Right kidney (tissue), 1 donor: ENCODE results near the gene NLRP9.

ENCODE experiments used
- DNase-seq: peaks from one replicate; pipeline ENCODE4 v3.0.0-alpha.2; 2016

Gene NLRP9

DNA sequence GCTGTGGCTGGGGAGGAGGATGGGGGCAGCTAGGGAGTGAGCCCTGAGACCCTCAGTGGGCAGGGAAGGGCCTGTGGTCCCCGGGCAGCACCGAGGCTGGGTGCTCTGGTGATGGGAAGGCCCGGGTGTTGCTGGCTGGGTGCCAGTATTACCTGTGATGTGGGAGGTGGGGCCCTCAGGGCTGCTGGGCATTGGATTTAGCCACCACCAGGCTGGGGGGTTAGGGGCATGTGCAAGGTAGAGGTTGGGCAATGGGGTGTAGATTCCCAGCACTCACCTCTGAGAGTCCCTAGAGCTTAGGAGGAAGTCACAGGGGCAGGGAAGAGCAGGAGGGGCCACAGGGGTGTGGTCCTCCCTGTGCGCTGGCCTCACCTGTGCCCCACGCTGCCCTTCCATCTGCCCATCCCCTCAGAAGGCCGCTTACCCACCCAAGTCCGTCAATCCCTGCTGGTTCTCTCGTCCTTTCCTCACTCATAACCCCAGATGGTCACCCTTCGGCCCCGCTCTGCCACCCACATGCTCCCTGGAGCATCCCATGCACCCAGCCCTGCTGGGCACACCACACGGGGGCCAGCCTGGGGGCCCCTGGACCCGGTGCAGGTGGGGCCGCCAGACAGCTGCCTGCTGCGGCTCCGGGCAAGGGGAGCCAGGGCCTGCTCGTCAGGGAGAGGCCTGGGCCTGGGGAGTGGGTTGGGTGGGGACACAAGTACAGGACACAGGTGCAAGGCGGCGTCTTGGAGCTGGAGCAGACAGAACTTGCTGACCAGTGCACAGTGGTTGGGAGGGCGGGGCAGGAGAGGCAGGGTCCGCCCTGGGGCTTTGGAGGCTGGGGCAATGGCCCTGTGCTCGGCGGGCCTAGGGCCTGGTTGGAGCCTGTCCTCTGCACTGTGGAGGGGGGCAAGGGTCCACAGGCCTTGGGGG, 50.7 kb downstream of the NLRP9 start:
- DNase-seq: no peak

DNA sequence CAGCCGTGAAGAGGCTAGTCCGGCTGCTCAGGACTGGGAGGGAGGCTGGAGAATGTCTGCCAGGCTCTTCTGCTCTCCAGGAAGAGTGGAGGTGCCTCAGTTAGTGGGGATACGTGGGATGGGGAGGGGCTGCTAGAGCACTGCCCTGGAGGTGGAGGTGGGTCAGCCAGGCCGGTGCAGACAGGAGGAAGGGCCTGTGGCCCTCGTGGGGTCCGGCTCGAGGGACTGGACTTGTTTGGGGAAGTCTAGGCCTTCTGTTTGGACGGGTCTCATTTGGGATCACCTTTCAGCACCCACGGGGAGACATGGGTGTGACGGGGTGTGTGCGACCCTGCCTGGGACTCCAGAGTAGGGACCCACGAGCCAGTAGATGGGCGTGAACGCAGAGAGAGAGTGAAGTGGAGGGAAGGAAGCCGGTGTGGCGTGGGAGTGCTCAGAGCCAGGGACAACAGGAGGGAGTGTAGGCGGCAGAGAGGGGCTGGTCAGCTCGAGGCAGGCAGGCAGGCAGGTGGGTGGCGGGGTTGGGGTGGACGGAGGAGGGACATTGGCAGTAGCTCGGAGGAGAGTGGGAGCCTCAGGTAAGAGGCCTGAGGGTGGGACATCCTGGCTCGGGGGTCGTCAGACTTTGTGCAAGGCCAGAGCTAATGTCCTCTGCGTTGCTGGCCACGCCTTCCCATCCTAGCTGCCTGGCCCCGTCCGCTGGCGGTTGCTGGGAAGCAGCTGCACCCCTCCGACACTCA, 51.7 kb downstream of the NLRP9 start:
- DNase-seq: no peak

DNA sequence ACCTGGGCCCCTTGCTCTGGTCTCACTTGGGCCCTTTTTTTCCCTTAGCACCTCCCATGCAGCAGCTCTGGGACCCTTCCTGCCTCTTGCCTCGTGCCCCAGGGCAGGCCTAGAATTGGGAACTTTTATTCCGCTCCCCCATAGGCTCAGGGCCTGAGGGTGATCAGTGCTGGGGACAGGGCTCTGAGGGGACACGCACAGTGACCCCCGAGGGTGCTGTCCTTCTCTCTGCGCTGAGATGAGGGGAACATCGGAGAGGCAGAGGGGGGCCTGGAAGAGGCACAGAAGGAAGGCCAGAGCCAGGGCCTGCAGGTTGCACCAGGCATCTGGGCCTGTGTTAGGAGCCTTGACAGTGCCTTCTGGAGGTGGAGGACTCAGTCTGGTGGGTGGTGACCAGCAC, 52.4 kb downstream of the NLRP9 start:
- DNase-seq: no peak

DNA sequence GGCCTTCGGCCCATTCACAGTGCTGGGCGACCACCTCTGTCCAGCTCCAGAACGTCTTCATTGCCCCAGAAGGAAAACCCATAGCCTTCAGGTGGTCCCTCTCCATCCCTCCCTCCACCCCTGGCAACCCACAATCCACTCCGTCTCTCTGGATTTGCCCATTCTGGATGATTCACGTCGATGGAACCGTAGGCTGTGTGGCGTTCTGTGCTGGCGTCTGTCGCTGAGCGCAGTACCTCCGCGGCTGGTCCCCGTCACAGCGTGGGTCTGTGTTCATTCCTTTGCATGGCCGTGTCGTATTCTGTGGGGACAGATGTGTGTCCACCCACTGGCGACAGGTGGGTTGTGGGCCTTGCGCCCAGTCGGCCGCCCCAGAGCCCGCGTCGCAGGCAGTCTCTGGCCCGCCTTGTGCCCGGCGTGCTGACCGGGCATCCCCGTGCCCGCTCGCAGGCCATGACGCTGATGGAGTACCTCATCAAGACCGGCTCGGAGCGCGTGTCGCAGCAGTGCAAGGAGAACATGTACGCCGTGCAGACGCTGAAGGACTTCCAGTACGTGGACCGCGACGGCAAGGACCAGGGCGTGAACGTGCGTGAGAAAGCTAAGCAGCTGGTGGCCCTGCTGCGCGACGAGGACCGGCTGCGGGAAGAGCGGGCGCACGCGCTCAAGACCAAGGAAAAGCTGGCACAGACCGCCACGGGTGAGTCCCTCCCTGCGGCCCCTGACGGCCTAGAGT, 53.1 kb downstream of the NLRP9 start:
- DNase-seq: no peak

DNA sequence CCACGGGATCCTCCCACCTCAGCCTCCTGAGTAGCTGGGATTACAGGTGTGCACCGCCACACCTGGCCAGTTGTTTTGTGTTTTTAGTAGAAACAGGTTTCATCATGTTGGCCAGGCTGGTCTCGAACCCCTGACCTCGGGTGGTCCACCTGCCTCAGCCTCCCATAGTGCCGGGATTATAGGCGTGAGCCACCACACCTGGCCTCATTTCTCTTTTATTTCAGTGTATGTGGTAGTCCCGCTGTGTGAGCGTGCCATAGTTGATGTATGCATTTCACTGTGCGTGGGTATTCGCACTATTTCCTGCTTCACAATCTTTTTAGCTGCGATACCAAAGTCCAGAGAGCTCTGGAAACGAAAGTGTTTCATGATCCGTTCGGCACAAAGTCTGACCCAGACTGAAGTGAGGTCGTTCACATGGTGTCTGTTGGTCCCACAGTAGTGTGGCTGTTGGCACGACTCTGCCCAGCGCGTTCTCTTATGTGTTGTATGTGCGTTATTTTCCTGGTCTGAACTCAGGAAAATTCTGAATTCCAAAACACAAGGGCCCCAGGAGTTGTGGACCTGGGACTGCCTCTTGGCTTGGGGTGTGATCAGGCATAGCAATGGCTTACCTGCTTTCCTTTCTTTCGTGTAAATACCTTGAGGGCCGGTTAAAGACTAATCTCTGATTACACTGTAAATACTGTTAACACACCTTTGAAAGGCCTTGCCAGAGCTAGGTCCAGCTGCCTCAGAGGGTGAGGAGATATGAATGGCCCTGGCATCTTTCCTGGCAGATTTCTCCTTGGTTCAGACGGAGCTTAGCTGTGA, 54.5 kb downstream of the NLRP9 start:
- peak; percentile 44 for DNase-seq

DNA sequence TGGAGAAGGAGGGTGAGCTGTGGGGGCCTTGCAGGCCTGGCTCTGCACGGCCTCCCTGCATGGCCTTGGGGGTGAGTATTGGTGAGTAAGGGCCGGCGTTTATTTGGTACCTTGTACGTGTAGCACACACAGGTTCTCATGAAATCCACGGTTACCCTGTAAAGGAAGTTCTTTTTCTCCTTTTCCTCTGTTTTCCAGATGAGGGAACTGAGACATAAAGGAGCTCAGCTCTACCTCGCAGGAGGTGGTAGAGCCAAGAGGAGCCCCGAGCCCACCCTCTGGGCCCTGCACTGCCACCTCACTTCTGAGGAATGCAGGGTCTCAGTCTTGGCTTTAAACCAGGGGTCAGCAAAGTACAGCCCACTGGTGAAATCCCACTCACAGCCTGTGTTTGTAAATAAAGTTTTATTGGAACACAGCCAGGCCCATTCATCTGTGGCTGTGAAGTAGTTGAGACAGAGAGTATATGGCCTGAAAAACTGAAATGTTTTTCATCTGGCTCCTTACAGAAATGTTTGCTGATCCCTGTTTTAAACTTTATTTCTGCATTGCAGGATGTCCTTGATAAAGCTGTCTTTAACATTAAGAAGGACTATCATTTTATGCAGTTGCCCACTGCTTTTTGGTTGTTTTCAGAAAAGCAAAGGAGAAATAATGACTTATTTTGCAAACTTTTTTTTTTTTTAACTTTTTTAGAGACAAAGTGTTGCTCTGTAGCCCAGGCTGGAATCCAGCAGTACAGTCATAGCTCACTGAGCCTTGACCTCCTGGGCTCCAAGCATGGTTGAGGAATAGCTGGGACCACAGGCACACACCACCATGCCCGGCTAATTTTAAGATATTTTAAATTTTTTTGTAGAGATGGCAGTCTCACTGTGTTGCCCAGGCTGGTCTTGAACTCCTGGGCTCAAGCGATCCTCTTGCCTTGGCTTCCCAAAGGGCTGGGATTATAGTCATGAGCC, 56.8 kb downstream of the NLRP9 start:
- DNase-seq: no peak

DNA sequence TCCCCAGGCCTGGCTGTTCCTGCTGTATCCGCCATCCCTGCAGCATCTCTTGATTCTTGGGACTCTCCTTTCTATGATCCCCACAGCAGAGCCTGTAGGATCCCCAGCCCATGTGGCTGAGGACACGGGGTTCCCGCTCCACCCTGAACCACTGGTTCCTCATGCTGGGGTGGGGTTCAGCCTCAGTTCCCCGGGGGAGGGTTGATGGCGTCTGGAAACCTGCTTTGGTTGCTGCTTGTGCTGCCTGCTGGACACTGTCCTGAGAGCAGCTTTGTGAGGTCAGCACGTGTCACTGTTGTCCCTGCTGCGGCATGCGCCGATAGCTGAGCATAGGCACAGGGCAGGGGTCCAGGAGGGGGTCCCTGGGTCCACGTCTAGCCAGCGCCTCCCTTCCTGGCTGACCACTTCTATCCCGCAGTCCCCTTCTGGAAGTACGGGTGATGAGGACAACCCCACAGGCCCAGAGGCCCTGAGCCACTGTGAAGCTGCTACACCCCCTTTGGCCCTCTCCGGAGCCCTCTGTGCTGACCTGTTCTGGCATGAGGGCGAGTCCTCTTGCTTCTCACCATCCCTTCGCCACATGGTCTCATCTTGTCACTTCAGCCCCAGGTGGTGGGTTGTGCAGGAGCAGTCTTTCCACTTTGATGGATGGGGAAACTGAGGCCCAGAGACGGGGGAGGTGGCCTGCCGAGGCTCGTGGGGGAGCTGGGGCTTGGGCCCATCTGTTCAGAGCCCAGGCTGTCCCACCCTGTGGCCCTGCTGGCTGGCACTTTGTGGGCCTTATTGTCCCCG, 57.7 kb downstream of the NLRP9 start:
- DNase-seq: no peak

DNA sequence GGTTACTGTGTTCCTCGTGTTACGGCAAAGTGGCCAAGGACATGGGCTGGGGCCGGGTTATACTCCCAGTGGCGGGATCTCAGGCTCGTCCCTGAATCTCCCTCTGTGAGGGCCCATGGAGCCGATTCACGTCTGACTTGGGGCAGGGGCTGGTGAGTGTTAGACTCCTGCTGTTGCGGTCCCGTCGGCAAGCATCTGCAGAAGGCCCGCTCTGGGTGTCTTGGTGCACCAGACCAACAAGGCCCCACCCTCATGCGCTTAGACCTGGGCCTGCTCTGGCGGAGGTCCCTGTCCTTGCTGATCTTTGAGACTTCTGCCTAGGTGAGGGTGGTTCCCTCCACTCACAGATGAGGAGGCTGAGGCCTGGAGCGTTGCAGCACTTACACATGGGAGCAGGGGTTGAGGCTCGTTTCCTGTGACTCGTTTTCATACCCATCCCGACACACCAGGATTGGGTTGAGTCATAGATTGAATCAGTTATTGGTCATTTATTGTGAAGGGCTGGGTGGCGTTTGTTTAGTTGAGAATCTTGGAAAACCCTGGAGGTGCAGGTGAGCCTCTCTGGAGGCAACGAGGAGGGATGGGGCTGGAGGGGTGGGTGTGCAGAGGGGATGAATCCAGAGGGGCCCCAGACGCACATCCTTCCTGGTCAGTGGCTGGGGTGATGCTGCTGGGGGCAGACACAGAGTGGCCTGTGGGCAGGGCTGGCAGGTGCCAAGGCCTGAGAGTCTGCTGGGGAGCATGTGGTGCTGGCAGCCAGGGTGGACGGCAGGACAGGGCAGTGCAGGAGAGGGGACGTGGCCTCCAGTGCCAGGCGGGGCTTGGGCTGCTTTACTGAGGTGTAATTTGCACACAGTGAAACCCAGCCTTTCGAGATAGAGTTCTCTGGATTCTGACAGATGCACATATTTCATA, 58.6 kb downstream of the NLRP9 start:
- DNase-seq: no peak

DNA sequence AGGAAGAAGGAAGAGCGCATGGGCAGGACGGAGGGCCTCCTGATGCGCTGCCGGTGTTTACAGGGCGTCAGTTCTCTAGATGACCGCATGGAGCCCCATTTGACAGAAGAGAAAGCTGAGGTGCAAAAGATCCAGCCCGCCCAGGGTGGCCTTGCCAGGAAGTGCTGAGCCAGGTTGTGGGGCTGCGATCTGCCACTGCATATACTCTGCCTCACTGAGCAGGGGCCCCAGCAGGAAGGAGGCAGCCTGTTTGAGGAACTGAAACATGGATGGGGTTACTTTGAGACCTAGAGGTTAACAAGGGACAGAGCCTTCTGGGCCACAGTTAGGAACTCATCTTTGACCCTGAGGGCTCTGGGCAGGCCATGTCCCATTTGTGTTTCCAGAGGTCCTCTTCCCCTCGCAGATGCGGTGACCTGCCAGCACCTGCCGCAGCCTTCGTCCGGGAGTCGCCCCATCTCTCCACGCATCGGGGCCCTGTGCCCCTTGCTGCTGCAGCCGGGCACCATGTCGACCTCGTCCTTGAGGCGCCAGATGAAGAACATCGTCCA, 60.0 kb downstream of the NLRP9 start:
- no peak for DNase-seq

DNA sequence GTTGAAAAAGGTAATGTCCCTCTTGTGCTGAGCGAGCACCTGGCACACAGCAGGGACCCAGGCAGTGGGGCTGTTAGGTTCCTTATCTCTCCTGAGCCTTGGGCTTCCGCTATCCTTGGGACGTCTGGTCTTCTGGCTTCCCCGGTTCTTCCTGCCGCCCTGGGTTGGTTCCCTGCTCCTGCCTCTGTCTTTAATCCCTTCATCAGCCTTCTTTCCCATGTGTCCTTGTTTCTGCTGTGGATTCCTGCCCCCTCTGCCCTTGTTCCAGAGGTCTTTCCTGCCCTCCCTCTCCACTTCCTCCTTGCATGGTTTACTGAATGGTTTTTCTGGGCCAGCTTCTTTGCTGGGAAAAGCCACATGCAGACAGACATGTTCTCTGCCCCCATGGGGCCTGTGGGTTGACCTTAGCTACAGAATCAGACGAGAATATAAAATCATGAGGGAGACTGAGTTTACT, 60.6 kb downstream of the NLRP9 start:
- no peak for DNase-seq

DNA sequence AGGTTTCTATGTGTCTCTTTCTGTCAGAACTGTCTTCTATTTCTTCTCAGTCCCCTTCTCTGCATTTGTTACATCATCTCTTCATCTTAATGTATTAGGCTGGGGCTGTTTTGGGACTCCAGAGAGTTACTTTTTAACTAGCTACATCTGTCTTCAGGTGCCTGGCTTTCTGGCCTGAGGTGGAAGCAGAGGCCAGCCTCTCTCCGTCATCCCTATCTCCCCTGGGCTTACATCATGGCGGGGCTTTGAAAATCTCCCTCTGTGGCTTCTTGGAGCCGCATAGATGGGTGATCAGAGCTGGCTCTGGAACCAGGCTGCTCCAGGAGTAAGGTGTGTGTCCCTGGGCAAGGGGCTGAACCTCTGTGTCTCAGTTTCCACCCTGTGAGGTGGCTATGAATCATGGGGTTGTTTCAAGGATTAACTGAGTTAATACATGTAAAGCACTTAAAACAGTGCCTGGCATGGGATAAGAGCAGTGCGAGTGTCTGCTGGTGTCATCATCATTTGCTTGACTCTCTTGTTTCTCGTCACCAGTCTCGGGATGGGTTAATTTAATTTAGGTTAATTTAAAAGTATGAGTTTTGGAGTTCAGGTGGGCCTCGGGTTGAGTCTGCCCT, 61.2 kb downstream of the NLRP9 start:
- no peak for DNase-seq

DNA sequence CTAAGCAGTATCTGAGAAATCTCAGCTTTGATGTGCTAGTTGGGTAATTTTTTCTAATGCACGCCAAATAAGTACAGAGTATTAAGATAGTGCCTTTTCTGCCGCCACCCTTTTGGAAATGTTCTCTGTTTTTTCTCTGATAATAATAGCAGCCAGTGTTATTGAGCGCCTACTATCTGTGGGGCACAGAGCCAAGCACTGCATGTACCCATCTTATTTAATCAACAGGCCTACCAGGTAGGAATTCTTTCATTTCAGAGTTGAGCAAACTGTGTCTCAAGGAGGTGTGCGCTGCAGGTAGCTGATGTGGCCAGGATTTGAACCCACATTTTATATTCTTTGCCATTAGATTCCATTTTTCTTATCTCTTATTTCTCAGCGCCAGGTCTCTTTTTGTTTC, 61.8 kb downstream of the NLRP9 start:
- no peak for DNase-seq

DNA sequence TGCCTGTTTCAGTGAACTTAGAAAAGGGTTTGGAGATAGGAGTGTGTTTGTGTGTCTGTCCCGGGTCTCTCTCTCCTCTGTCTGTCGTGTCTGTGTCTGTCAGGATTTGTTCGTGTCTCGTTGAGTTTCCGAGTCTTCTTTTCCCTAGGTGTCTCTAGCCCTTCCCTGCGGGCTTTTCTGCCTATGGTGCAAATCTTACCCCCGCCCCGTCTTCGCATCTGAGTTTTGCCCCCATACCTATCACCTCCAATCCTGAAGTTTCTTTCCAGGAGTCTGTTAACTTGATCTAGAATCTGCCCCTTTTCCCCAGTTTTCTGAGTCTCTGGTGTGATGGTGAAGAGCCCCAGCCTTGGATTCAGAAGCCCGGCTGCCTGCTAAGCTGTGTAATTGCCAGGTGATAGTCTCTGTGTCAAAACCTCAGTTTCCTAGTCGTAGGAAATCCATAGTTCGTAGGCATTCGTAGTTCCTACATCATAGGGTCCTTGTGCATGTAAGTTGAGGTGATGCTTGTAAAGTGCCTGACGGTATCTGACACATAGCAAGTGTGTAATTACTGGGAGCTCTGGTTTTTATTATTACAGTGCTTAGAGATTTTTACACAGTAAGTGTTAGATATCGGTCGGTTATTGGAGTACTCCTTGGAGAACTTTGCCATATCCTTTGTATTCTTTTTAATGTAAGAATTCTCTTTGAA, 62.4 kb downstream of the NLRP9 start:
- no peak for DNase-seq

DNA sequence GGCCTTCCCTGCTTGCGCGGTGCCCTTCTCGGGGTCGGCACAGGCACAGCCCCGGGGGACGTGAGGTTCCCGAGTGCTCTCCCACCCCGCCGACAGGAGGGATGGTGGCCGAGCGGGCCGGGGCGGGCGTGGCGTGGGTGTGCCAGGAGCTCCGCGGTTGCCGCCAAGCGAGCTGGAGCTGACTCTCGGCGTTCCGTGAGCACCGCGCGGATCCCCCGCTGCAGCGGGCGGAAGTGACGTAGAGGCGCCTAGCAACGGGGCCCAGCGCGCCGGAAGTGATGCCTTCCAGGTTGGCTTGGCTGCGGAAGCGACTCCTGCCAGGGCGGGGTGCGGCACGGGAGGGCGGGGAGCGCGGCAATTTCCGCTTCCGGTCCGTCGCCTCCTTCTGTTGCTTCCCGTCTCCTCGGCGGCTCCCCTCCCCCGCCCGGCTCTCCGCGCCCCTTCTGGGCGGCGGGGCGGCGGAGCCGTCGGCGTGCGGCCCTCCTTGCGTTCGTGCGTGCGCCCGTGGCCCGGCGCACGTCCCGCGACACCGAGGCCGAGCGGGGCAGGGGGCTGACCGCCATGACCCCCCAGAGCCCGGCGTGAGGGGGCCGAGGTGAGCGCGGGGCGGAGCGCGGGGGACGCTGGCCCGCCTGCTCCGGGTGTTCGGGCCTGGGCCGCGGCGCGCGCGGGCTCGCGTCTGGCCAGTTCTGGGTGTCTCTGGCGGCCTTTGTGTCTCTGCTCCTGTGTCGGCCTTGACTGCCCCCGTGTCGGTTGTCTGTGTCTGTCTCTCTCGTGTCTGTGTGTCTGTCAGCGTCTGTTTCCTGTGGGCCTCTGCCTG, 63.2 kb downstream of the NLRP9 start, which contains the start of gene EPN1:
EPN1 (plus strand) TSS at position 386 of the 820 bp plus-strand sequence. CDS start 3,402 bp downstream, outside the sequence.
- DNase-seq: peak; percentile 87

DNA sequence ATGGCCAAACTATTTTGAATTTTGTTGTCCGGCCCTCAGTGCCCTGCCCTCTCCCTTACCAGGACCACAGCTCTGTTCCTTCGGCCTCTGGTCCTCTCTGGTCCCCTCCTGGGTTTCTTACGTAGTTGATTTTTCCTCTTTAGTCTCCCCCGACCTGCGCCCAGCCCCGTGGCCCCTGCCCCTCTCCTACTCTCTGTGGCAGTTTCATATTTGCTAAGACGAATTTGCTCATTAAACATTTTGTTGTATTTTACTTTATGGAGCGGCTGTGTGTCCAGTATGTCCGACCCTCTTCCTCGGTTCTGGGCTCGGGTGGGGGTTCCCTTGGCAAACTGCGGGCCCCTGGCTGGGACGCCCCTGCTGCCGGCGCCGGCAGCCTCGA, 63.8 kb downstream of the NLRP9 start:
- no peak for DNase-seq

DNA sequence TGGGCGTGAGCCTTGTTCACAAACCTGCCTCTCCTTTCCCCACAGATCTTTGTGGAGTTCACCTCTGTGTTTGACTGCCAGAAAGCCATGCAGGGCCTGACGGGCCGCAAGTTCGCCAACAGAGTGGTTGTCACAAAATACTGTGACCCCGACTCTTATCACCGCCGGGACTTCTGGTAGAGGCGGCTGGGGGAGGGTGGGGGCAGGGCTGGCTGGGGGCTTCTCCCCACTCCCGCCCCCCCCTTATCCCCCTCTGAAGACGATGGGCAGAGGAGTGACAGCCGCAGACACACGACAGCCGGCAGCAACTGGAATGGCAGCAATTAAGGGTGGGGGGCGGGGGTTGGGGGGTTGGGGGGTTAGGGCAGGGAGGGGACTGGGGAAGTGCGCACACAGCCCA, 64.3 kb downstream of the NLRP9 start:
- DNase-seq: no peak
